ENCODE measurements around the gene IL1RAPL2. TPM values are rescaled to one million over a fixed set of nuclear protein-coding genes. Genes with fewer than 3 reads are reported as not detected.

IL1RAPL2 gene
- total and polyA plus RNA-seq, 2 donors (not counting 1 experiment from before 2014, with no cell fraction given): not detected

DNA sequence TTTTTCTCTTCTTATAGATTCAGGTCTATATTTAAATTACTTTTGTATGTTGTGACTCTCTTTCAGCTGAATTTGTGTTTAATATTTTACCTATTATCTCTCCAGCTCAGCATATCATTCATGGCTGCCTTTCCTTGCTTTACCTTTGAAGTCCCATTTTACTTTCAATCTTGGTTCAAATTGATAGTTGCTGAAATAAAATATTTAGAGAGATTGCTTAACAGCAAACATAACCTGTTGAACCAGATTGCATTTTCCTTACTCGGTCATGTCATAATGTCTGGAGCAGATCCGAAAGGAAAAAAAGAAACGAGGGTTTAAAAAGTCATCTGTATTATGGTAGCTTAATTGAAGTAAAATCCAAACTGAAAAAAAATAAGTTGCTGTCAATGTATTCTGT lies 94.1 kb downstream of the IL1RAPL2 start:
- no peak for ATAC-seq (ENCODE audit: low read depth)
- CTCF ChIA-PET: no interaction called here

DNA sequence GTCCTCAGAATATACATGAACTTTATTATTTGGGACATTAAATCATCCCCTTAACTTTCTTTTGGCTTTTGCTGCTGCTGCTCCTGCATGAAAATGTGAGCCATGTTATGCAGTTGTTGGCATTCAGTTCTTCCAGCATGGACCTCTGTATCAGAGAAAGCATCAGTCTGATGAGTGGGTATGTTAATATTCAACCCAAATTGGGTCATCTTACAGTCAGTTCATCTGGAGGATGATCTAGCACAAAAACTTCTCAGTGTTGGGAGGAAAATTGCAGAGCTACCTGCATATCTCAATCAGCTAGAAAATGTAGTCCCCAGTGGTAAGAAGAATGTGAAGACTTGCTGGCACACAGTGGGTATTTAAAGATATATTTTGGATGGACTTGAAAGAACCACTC lies 96.7 kb downstream of the IL1RAPL2 start:
- CTCF ChIA-PET: no interaction called here
- no peak for DNase-seq
- Histone ChIP-seq H3K9ac (ENCODE audit: low read length) (no peak overlapping the region), H4K20me1 (ENCODE audit: control insufficient read depth, insufficient read depth, low read length, poor library complexity, severe bottlenecking) (no peaks in the 10 kb centered on the region), H3K9me3 (ENCODE audit: control extremely low read depth in 1 of 3, control insufficient read depth in 2 of 3, insufficient read depth in 1 of 3, low read length in 2 of 3) (no peaks in the 10 kb centered on the region), H3K4me1 (ENCODE audit: control insufficient read depth in 2 of 2, insufficient read depth in 2 of 2, low read length in 2 of 2) (no peaks in the 10 kb centered on the region), H2AFZ (ENCODE audit: insufficient read depth, low read depth, low read length, poor library complexity, severe bottlenecking) (no peak overlapping the region), H3K27me3 (replicated peaks in 1 of 4; ENCODE audit: control extremely low read depth in 1 of 4, control insufficient read depth in 3 of 4, insufficient read depth in 4 of 4, low read length in 3 of 4) (no peaks in the 10 kb centered on the region), H3K36me3 (replicated peaks in 1 of 2; ENCODE audit: control extremely low read depth in 1 of 2, control insufficient read depth in 1 of 2, extremely low read depth in 1 of 2, insufficient read depth in 2 of 2, low read length in 1 of 2) (no peaks in the 10 kb centered on the region), H3K4me2 (replicated peaks; ENCODE audit: low read depth, low read length, poor library complexity, severe bottlenecking) (no peak overlapping the region), H3K27ac (ENCODE audit: low read length in 2 of 2) (no peak overlapping the region), H3K4me3 (ENCODE audit: control extremely low read depth in 1 of 5, extremely low read depth in 1 of 5, insufficient read depth in 1 of 5, low read depth in 2 of 5, low read length in 4 of 5) (no peak overlapping the region), H3K79me2 (ENCODE audit: control insufficient read depth, insufficient read depth, low read length) (no peaks in the 10 kb centered on the region)
- Mint-ChIP-seq H3K27me3 (no peaks in the 10 kb centered on the region), H3K4me3 (no peak overlapping the region), H3K9me3 (ENCODE audit: insufficient read depth) (no peaks in the 10 kb centered on the region), H3K4me1 (no peaks in the 10 kb centered on the region), H3K27ac (no peak overlapping the region)
- TF ChIP-seq, protein P1, sequence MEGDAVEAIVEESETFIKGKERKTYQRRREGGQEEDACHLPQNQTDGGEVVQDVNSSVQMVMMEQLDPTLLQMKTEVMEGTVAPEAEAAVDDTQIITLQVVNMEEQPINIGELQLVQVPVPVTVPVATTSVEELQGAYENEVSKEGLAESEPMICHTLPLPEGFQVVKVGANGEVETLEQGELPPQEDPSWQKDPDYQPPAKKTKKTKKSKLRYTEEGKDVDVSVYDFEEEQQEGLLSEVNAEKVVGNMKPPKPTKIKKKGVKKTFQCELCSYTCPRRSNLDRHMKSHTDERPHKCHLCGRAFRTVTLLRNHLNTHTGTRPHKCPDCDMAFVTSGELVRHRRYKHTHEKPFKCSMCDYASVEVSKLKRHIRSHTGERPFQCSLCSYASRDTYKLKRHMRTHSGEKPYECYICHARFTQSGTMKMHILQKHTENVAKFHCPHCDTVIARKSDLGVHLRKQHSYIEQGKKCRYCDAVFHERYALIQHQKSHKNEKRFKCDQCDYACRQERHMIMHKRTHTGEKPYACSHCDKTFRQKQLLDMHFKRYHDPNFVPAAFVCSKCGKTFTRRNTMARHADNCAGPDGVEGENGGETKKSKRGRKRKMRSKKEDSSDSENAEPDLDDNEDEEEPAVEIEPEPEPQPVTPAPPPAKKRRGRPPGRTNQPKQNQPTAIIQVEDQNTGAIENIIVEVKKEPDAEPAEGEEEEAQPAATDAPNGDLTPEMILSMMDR (IDR thresholded peaks at IDR 0.05): no peak
- TF ChIP-seq EZH2 (IDR thresholded peaks at IDR 0.05; ENCODE audit: borderline replicate concordance, insufficient read depth, low read depth, low read length, poor library complexity, severe bottlenecking): no peak
- ATAC-seq (ENCODE audit: low read depth): no peak
- POLR2A ChIA-PET: no interaction called here
- intact Hi-C loops (cut with micrococcal nuclease): no loop called here

More for the DNA sequence above, 94.1 kb downstream of the IL1RAPL2 start:
- H3K9me3 ChIP-seq (ENCODE audit: control extremely low read depth in 1 of 3, control insufficient read depth in 2 of 3, insufficient read depth in 1 of 3, low read length in 2 of 3): no peaks in the 10 kb centered on the region
- H3K4me3 Mint-ChIP-seq: no peak overlapping the region
- H3K4me3 ChIP-seq (ENCODE audit: control extremely low read depth in 1 of 5, extremely low read depth in 1 of 5, insufficient read depth in 1 of 5, low read depth in 2 of 5, low read length in 4 of 5): no peak overlapping the region
- no peaks in the 10 kb centered on the region for H3K9me3 Mint-ChIP-seq (ENCODE audit: insufficient read depth)
- H3K9ac ChIP-seq (ENCODE audit: low read length): no peak overlapping the region
- no peak for DNase-seq
- H3K36me3 ChIP-seq (replicated peaks in 1 of 2; ENCODE audit: control extremely low read depth in 1 of 2, control insufficient read depth in 1 of 2, extremely low read depth in 1 of 2, insufficient read depth in 2 of 2, low read length in 1 of 2): no peaks in the 10 kb centered on the region
- no peaks in the 10 kb centered on the region for H4K20me1 ChIP-seq (ENCODE audit: control insufficient read depth, insufficient read depth, low read length, poor library complexity, severe bottlenecking)
- H3K27me3 Mint-ChIP-seq: no peaks in the 10 kb centered on the region
- H2AFZ ChIP-seq (ENCODE audit: insufficient read depth, low read depth, low read length, poor library complexity, severe bottlenecking): no peak overlapping the region
- H3K4me2 ChIP-seq (replicated peaks; ENCODE audit: low read depth, low read length, poor library complexity, severe bottlenecking): no peak overlapping the region
- TF ChIP-seq, protein P1 (IDR thresholded peaks at IDR 0.05): no peak
- TF ChIP-seq EZH2 (IDR thresholded peaks at IDR 0.05; ENCODE audit: borderline replicate concordance, insufficient read depth, low read depth, low read length, poor library complexity, severe bottlenecking): no peak
- no peaks in the 10 kb centered on the region for H3K4me1 ChIP-seq (ENCODE audit: control insufficient read depth in 2 of 2, insufficient read depth in 2 of 2, low read length in 2 of 2)
- H3K4me1 Mint-ChIP-seq: no peaks in the 10 kb centered on the region
- H3K27ac Mint-ChIP-seq: no peak overlapping the region
- POLR2A ChIA-PET: no interaction called here
- H3K27ac ChIP-seq (ENCODE audit: low read length in 2 of 2): no peak overlapping the region
- H3K27me3 ChIP-seq (replicated peaks in 1 of 4; ENCODE audit: control extremely low read depth in 1 of 4, control insufficient read depth in 3 of 4, insufficient read depth in 4 of 4, low read length in 3 of 4): no peaks in the 10 kb centered on the region
- intact Hi-C loops (cut with micrococcal nuclease): no loop called here
- no CpG with 5 or more reads among the region's 3 CpGs for WGBS (ENCODE audit: insufficient coverage)
- H3K79me2 ChIP-seq (ENCODE audit: control insufficient read depth, insufficient read depth, low read length): no peaks in the 10 kb centered on the region

Data from B cell (primary cell).